Tibial nerve (tissue), 4 donors: ENCODE results near the gene CTNND2.

ENCODE experiments used
- CTCF ChIP-seq, 5 experiments: fragments of 200-600 bp in 3 of 5; fragments of 450-650 bp in 2 of 5; sonication (generic) in 3 of 5; IDR thresholded peaks; one replicate each; pipeline ENCODE4 v1.5.1; 2016 to 2019; ENCODE audit warnings: antibody characterized with exemption in 5 of 5, mild to moderate bottlenecking in 3 of 5, moderate library complexity in 2 of 5
- EP300 ChIP-seq, 2 donors: sonication (generic); formaldehyde crosslinking; IDR thresholded peaks; one replicate each; pipeline ENCODE4 v1.6.1; 2017; ENCODE audit warnings: antibody characterized with exemption in 2 of 2, mild to moderate bottlenecking in 1 of 2
- POLR2A ChIP-seq, 2 donors: fragments of 450-650 bp; IDR thresholded peaks; one replicate each; pipeline ENCODE4 v1.6.1; 2017; ENCODE audit warnings: antibody characterized with exemption in 2 of 2, mild to moderate bottlenecking in 2 of 2, moderate library complexity in 2 of 2

GRCh38 chr5:11415751-11416150, 488.5 kb downstream of the CTNND2 start:
- TF ChIP-seq CTCF (IDR thresholded peaks at IDR 0.05) (no peak), EP300 (IDR thresholded peaks at IDR 0.05) (no peak), POLR2A (IDR thresholded peaks at IDR 0.05) (no peak)
